WERI-Rb-1 (cell line): ENCODE data around the gene PLXNA1.

ENCODE experiments used
- DNase-seq: peaks from one replicate; pipeline ENCODE4 v3.0.0-alpha.2; 2020
- H3K27ac ChIP-seq: fragments of 250-450 bp; sonication (Bioruptor Pico); 2 replicates; pipeline ENCODE4 v1.5.1; 2020; ENCODE audit warnings: mild to moderate bottlenecking, moderate library complexity
- H3K27me3 ChIP-seq: fragments of 250-450 bp; sonication (Bioruptor Pico); 2 replicates; pipeline ENCODE4 v1.5.1; 2021; ENCODE audit warnings: mild to moderate bottlenecking, low read depth, moderate library complexity; ENCODE audit not compliant: insufficient read depth, severe bottlenecking
- H3K36me3 ChIP-seq: fragments of 250-450 bp; sonication (Bioruptor Pico); 2 replicates; pipeline ENCODE4 v1.5.1; 2020; ENCODE audit warnings: mild to moderate bottlenecking, moderate library complexity
- H3K4me3 ChIP-seq: 2 replicates; pipeline ENCODE4 v1.5.1; 2011; ENCODE audit warnings: low read depth, mild to moderate bottlenecking, control low read depth, low read length
- H3K9me3 ChIP-seq: fragments of 250-450 bp; sonication (Bioruptor Pico); 2 replicates; pipeline ENCODE4 v1.5.1; 2021; ENCODE audit warnings: mild to moderate bottlenecking, moderate library complexity; ENCODE audit not compliant: severe bottlenecking
- TF ChIP-seq, protein P1 (sequence below): IDR thresholded peaks from 2 replicates; pipeline ENCODE4 v1.5.1; 2011; ENCODE audit warnings: low read depth, mild to moderate bottlenecking, control low read depth, inconsistent platforms, low read length

Gene PLXNA1

DNA sequence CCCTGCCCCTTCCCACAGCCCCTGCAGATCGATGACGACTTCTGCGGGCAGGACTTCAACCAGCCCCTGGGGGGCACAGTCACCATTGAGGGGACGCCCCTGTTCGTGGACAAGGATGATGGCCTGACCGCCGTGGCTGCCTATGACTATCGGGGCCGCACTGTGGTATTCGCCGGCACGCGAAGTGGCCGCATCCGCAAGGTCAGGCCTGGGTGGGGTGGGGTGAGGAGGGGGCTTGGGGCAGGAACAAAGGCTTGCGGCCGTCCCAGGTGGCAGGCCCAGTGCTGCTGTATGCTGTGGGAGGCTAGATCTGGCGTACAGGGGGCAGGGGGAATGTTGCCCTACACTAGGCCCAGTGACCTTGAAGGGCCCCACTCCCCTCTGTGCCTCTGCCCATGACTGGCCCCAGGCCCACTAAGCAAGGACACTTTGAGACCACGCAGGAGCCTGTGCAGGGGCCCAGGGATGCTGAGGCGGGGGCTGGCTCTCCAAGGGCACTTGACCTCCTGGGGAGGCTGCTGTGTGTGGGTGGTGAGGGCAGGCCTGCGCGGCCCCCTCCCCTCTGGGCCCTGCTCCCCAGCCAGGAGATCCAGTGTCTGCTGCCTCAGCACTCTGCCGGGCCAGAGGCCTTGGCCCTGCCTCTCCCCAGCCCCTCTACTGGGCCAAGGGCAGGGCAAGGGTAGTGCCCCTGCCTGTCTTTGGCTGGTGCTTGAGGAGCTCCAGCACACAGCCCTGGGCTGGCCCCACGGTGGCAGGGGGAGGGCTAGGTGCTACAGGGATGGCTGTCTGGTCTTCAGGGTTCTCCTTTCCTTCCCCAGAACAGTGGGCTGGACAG lies 8.7 kb downstream of the PLXNA1 start:
- H3K9me3 ChIP-seq: no peaks in the 10 kb centered on the region
- H3K27me3 ChIP-seq: no peaks in the 10 kb centered on the region
- peak overlapping the region; percentile 71 for H3K27ac ChIP-seq
- peaks cover 57% of the 10 kb centered on the region for H3K36me3 ChIP-seq
- DNase-seq: no peak
- no peak overlapping the region for H3K4me3 ChIP-seq
- TF ChIP-seq, protein P1, sequence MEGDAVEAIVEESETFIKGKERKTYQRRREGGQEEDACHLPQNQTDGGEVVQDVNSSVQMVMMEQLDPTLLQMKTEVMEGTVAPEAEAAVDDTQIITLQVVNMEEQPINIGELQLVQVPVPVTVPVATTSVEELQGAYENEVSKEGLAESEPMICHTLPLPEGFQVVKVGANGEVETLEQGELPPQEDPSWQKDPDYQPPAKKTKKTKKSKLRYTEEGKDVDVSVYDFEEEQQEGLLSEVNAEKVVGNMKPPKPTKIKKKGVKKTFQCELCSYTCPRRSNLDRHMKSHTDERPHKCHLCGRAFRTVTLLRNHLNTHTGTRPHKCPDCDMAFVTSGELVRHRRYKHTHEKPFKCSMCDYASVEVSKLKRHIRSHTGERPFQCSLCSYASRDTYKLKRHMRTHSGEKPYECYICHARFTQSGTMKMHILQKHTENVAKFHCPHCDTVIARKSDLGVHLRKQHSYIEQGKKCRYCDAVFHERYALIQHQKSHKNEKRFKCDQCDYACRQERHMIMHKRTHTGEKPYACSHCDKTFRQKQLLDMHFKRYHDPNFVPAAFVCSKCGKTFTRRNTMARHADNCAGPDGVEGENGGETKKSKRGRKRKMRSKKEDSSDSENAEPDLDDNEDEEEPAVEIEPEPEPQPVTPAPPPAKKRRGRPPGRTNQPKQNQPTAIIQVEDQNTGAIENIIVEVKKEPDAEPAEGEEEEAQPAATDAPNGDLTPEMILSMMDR: no peak

DNA sequence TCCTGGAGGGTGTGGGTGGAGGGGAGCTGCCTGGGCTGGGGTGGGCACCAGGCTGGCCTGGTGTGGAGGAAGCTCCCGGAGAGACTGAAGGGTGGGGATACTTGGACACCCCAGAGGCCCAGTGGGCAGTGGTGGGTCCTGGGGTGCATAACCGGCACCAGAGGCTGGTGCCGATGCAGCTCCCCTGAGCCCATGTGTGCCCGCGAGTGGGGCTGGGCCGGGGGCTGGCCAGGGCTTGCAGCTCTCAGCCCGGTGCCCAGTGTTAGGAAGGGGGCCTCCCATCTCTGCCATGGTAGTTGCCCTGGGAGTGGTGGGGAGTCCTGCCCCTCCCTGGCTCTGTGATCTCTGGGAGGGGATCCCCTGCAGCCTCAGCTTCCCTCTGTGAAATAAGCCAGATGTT lies 9.3 kb downstream of the PLXNA1 start:
- H3K4me3 ChIP-seq: no peak overlapping the region
- peak overlapping the region; percentile 71; the same call in 1 of the 2 replicates for H3K27ac ChIP-seq
- no peaks in the 10 kb centered on the region for H3K27me3 ChIP-seq
- no peaks in the 10 kb centered on the region for H3K9me3 ChIP-seq
- H3K36me3 ChIP-seq: peaks cover 60% of the 10 kb centered on the region
- TF ChIP-seq, protein P1: no peak
- DNase-seq: no peak

DNA sequence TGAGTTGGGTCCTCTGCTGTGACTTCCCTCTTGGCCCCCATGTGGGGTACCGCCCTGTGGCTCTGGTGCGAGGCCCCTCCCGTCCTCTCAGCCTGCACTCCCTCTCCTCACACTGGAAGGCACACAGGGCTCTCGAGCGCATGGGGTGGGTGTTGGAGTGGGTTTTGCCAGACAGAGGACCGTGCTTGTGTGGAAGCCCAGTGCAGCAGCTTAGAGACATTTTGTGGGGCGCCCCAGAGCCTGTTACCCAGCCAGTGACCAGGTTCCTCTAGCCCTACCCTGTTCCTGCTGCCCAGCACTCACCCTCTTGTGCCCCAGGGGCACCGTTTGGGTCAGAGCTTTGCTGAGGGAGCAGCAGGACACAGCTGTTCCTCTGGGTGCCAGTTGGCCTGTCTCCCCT lies 9.9 kb downstream of the PLXNA1 start:
- Histone ChIP-seq H3K27me3 (no peaks in the 10 kb centered on the region), H3K36me3 (peaks cover 64% of the 10 kb centered on the region), H3K27ac (no peak overlapping the region), H3K9me3 (no peaks in the 10 kb centered on the region), H3K4me3 (no peak overlapping the region)
- DNase-seq: no peak
- TF ChIP-seq, protein P1: no peak

DNA sequence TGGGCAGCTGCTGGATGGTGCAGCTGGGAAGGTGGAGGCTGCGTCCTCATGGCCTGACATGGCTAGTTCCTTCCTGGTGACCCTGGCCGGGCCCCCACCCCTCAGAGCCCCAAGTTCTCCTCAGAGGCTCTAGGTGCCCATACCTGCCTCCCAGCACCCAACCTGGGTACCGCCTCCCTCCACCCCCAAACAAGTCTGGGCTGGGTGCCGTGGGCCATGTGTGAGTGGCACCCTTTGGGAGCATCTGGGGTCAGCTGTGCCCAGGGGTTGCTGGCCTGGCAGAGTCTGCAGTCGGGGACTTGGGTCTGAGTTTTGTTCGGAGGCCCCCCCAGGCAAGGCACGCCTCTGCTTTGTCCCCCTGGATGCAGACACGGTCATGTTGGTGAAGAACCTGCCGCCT lies 10.5 kb downstream of the PLXNA1 start:
- no peak for DNase-seq
- Histone ChIP-seq H3K4me3 (no peak overlapping the region), H3K27ac (no peak overlapping the region), H3K36me3 (peaks cover 65% of the 10 kb centered on the region), H3K9me3 (no peaks in the 10 kb centered on the region), H3K27me3 (no peaks in the 10 kb centered on the region)
- TF ChIP-seq, protein P1: no peak

DNA sequence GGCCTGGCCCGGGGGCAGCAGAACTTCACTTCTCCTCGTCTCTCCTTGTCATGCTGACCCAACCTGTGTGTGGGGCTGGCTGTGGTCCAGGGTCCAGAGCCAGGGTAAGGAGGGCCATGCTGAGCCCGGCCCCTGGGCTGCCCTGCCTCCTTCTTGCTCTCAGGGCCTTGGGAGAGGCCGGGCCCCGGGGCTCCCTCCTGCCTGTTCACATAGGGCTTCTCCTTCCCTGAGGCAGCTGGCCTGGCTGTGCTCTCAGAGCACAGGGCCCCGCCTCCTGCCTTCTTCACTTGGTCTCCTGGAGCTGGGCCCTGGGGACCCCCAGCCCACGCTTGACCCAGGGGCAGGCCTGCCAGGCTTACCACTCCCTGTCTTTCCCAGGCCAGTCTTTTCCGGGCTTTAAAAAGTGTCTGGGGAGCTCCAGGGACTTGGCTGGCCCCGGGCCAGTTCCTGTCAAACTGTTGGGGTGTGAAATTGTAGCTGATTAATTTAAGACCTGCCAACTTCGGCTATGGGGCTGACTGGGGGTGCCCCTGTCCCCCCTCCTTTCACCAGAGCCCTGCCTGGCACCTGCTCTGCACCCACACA lies 11.8 kb downstream of the PLXNA1 start:
- H3K27ac ChIP-seq: no peak overlapping the region
- TF ChIP-seq, protein P1: no peak
- peaks cover 52% of the 10 kb centered on the region for H3K36me3 ChIP-seq
- DNase-seq: no peak
- H3K4me3 ChIP-seq: no peak overlapping the region
- no peaks in the 10 kb centered on the region for H3K27me3 ChIP-seq
- H3K9me3 ChIP-seq: no peaks in the 10 kb centered on the region
